Activated naive CD8-positive, alpha-beta T cell (primary cell): Measurements from ENCODE around the gene CTBP1.

Experiments used
- H3K27ac Mint-ChIP-seq: one replicate; pipeline ENCODE4 v1.8.0; 2021; ENCODE audit warnings: mixed read lengths
- H3K27me3 Mint-ChIP-seq: one replicate; pipeline ENCODE4 v1.8.0; 2021; ENCODE audit warnings: mixed read lengths
- H3K36me3 Mint-ChIP-seq: one replicate; pipeline ENCODE4 v1.8.0; 2021; ENCODE audit warnings: mixed read lengths
- H3K4me1 Mint-ChIP-seq: one replicate; pipeline ENCODE4 v1.8.0; 2021; ENCODE audit warnings: low read depth, mixed read lengths
- H3K4me3 Mint-ChIP-seq: one replicate; pipeline ENCODE4 v1.8.0; 2021; ENCODE audit warnings: mild to moderate bottlenecking, mixed read lengths
- H3K9me3 Mint-ChIP-seq: one replicate; pipeline ENCODE4 v1.8.0; 2021; ENCODE audit warnings: low read depth, mixed read lengths

The CTBP1 gene

GRCh38 chr4:1290165-1290977 lies 41.4 kb upstream of the CTBP1 start:
- H3K4me3 Mint-ChIP-seq: peak overlapping the region; percentile 96
- peak overlapping the region; percentile 88 for H3K27ac Mint-ChIP-seq

GRCh38 chr4:1289207-1290164 lies 40.6 kb upstream of the CTBP1 start, which contains the start of gene MAEA:
TSS of gene MAEA (plus strand) at chr4:1289891. CDS start at chr4:1289914, 23 bp downstream.
- peak within 1 kb of the TSS; percentile 96 for H3K4me3 Mint-ChIP-seq
- H3K27ac Mint-ChIP-seq: peak within 1 kb of the TSS; percentile 88
- H3K36me3 Mint-ChIP-seq: no peaks in the 10 kb centered on the region
- peaks cover 40% of the 10 kb centered on the region for H3K4me1 Mint-ChIP-seq
- H3K27me3 Mint-ChIP-seq: no peaks in the 10 kb centered on the region
- no peaks in the 10 kb centered on the region for H3K9me3 Mint-ChIP-seq

More at GRCh38 chr4:1290165-1290977, 41.4 kb upstream of the CTBP1 start:
- Mint-ChIP-seq H3K27me3 (no peaks in the 10 kb centered on the region), H3K9me3 (no peaks in the 10 kb centered on the region), H3K4me1 (peaks cover 47% of the 10 kb centered on the region), H3K36me3 (no peaks in the 10 kb centered on the region)

GRCh38 chr4:1288786-1289185 lies 39.9 kb upstream of the CTBP1 start:
- Mint-ChIP-seq H3K4me3 (peak overlapping the region; percentile 84), H3K27me3 (no peaks in the 10 kb centered on the region), H3K36me3 (no peaks in the 10 kb centered on the region), H3K9me3 (no peaks in the 10 kb centered on the region), H3K4me1 (peaks cover 34% of the 10 kb centered on the region), H3K27ac (peak overlapping the region; percentile 81)

- Mint-ChIP-seq H3K4me3 (no peak overlapping the region), H3K4me1 (peaks cover 12% of the 10 kb centered on the region), H3K27ac (no peak overlapping the region), H3K27me3 (no peaks in the 10 kb centered on the region), H3K9me3 (no peaks in the 10 kb centered on the region), H3K36me3 (no peaks in the 10 kb centered on the region)
Measured at GRCh38 chr4:1285790-1286553, 37.0 kb upstream of the CTBP1 start.

- Mint-ChIP-seq H3K4me1 (peaks cover 6% of the 10 kb centered on the region), H3K27me3 (no peaks in the 10 kb centered on the region), H3K27ac (no peak overlapping the region), H3K9me3 (no peaks in the 10 kb centered on the region), H3K4me3 (no peak overlapping the region), H3K36me3 (no peaks in the 10 kb centered on the region)
Measured at GRCh38 chr4:1285151-1285789, 36.3 kb upstream of the CTBP1 start.

- no peaks in the 10 kb centered on the region for H3K9me3 Mint-ChIP-seq
- H3K27ac Mint-ChIP-seq: no peak overlapping the region
- peaks cover 3% of the 10 kb centered on the region for H3K36me3 Mint-ChIP-seq
- H3K27me3 Mint-ChIP-seq: no peaks in the 10 kb centered on the region
- H3K4me1 Mint-ChIP-seq: peaks cover 4% of the 10 kb centered on the region
- no peak overlapping the region for H3K4me3 Mint-ChIP-seq
Measured at GRCh38 chr4:1283711-1284110, 34.8 kb upstream of the CTBP1 start.

GRCh38 chr4:1279253-1279652 lies 30.3 kb upstream of the CTBP1 start:
- H3K4me1 Mint-ChIP-seq: no peaks in the 10 kb centered on the region
- no peaks in the 10 kb centered on the region for H3K9me3 Mint-ChIP-seq
- H3K4me3 Mint-ChIP-seq: no peak overlapping the region
- H3K27me3 Mint-ChIP-seq: no peaks in the 10 kb centered on the region
- no peak overlapping the region for H3K27ac Mint-ChIP-seq
- peaks cover 8% of the 10 kb centered on the region for H3K36me3 Mint-ChIP-seq

GRCh38 chr4:1277667-1278665 lies 29.0 kb upstream of the CTBP1 start:
- Mint-ChIP-seq H3K4me3 (no peak overlapping the region), H3K9me3 (no peaks in the 10 kb centered on the region), H3K4me1 (no peaks in the 10 kb centered on the region), H3K27me3 (no peaks in the 10 kb centered on the region), H3K36me3 (peaks cover 8% of the 10 kb centered on the region), H3K27ac (no peak overlapping the region)

GRCh38 chr4:1276984-1277383 lies 28.1 kb upstream of the CTBP1 start:
- Mint-ChIP-seq H3K9me3 (no peaks in the 10 kb centered on the region), H3K27ac (no peak overlapping the region), H3K4me3 (no peak overlapping the region), H3K27me3 (no peaks in the 10 kb centered on the region), H3K4me1 (no peaks in the 10 kb centered on the region), H3K36me3 (peaks cover 8% of the 10 kb centered on the region)

GRCh38 chr4:1274871-1275270 lies 25.9 kb upstream of the CTBP1 start:
- no peak overlapping the region for H3K27ac Mint-ChIP-seq
- no peaks in the 10 kb centered on the region for H3K4me1 Mint-ChIP-seq
- H3K9me3 Mint-ChIP-seq: no peaks in the 10 kb centered on the region
- peaks cover 8% of the 10 kb centered on the region for H3K36me3 Mint-ChIP-seq
- no peaks in the 10 kb centered on the region for H3K27me3 Mint-ChIP-seq
- H3K4me3 Mint-ChIP-seq: no peak overlapping the region

- Mint-ChIP-seq H3K4me1 (peaks cover 13% of the 10 kb centered on the region), H3K27ac (no peak overlapping the region), H3K4me3 (no peak overlapping the region), H3K36me3 (peaks cover 4% of the 10 kb centered on the region), H3K27me3 (no peaks in the 10 kb centered on the region), H3K9me3 (no peaks in the 10 kb centered on the region)
Measured at GRCh38 chr4:1271686-1272085, 22.8 kb upstream of the CTBP1 start.

- no peak overlapping the region for H3K27ac Mint-ChIP-seq
- H3K9me3 Mint-ChIP-seq: no peaks in the 10 kb centered on the region
- H3K4me3 Mint-ChIP-seq: no peak overlapping the region
- H3K27me3 Mint-ChIP-seq: no peaks in the 10 kb centered on the region
- peaks cover 17% of the 10 kb centered on the region for H3K4me1 Mint-ChIP-seq
- H3K36me3 Mint-ChIP-seq: peaks cover 2% of the 10 kb centered on the region
Measured at GRCh38 chr4:1269209-1269608, 20.3 kb upstream of the CTBP1 start.
